ENCODE data around the gene TBL2. TPM values are rescaled to one million over a fixed set of nuclear protein-coding genes. Genes with fewer than 3 reads are reported as not detected.
A peak's percentile ranks its signal among the peaks of the same experiment; 100 is the strongest.

Gene TBL2
- total and polyA plus RNA-seq, 10 of the 15 experiments (the other 5 are each of a cell fraction or from before 2014, with no cell fraction given): 1.1 to 49.7 (median 26.7) TPM

- Histone ChIP-seq H3K4me1 (ENCODE audit: control insufficient read depth, insufficient read depth, low read length) (peaks cover 17% of the 10 kb centered on the region), H3K4me2 (ENCODE audit: control insufficient read depth, insufficient read depth) (peak overlapping the region; percentile 72), H2AFZ (ENCODE audit: control insufficient read depth, low read depth, low read length) (no peak overlapping the region), H3K27me3 (replicated peaks in 1 of 2; ENCODE audit: control insufficient read depth in 2 of 2, insufficient read depth in 2 of 2, low read length in 1 of 2) (no peaks in the 10 kb centered on the region), H3K9ac (ENCODE audit: control insufficient read depth, insufficient read depth, low read length) (peak overlapping the region; percentile 91; the same call in 1 of the 2 replicates), H3K36me3 (ENCODE audit: control insufficient read depth in 2 of 2, insufficient read depth in 2 of 2, low read length in 1 of 2) (peaks cover 0 to 6% of the 10 kb centered on the region in 2 experiments; a peak in 1 of 4 replicates), H3K27ac (ENCODE audit: control insufficient read depth, insufficient read depth) (no peak overlapping the region), H3K79me2 (ENCODE audit: control insufficient read depth, insufficient read depth, low read length) (peaks cover 37% of the 10 kb centered on the region), H3K4me3 (peak overlapping the region; percentile 98), H4K20me1 (ENCODE audit: control insufficient read depth, insufficient read depth) (no peaks in the 10 kb centered on the region), H3K9me3 (replicated peaks; ENCODE audit: control insufficient read depth, insufficient read depth, low read length) (no peaks in the 10 kb centered on the region)
- ChIA-PET POLR2A (interaction anchor here (0.6 to 3.7 kb wide), 3 partner anchors 20 to 34 kb away, joined by 3 to 41 read pairs (median 4); partner anchors contain the start of gene BAZ1B), CTCF (interaction anchor here (0.7 to 1.8 kb wide), 3 partner anchors 11 to 34 kb away, joined by 3 to 8 read pairs (median 4); partner anchors contain the start of gene BAZ1B), RAD21 (ENCODE audit: unreplicated experiment) (interaction anchor here (1.1 to 1.5 kb wide), 3 partner anchors 8 to 33 kb away, joined by 3 to 6 read pairs (median 3); partner anchors contain the start of gene TBL2), SMC1A (ENCODE audit: uncharacterized antibody, unreplicated experiment) (interaction anchor here (0.8 to 1.4 kb wide), 2 partner anchors 30 kb away, joined by 3 to 5 read pairs; no protein-coding TSS in a partner anchor)
- FAIRE-seq (no peak), ATAC-seq (no peak), DNase-seq (ENCODE audit: low read depth, low spot score) (no peak)
- intact Hi-C loops (cut with micrococcal nuclease; ENCODE audit: unreplicated experiment): no loop called here
- in situ Hi-C loops (cut with MboI): no loop called here
- no peak for TF ChIP-seq BACH1 (IDR thresholded peaks at IDR 0.05; ENCODE audit: borderline replicate concordance)
- no peak for TF ChIP-seq MTA3 (IDR thresholded peaks at IDR 0.05; ENCODE audit: borderline replicate concordance, low read length)
- TF ChIP-seq RB1 (IDR thresholded peaks at IDR 0.05; ENCODE audit: borderline replicate concordance): no peak
- no peak for TF ChIP-seq E2F8 (IDR thresholded peaks at IDR 0.05; ENCODE audit: low read depth, partially characterized antibody)
- no peak for TF ChIP-seq TCF7 (IDR thresholded peaks at IDR 0.05; ENCODE audit: borderline replicate concordance)
- TF ChIP-seq LARP7 (IDR thresholded peaks at IDR 0.05): no peak
- no peak for TF ChIP-seq JUND (IDR thresholded peaks at IDR 0.05; ENCODE audit: low read depth, low read length)
- no peak for TF ChIP-seq NFXL1 (IDR thresholded peaks at IDR 0.05; ENCODE audit: borderline replicate concordance)
- TF ChIP-seq RBBP5 (conservative IDR thresholded peaks at IDR 0.05): no peak
- no peak for TF ChIP-seq SPI1 (IDR thresholded peaks at IDR 0.05; ENCODE audit: borderline replicate concordance, insufficient read depth, low read depth, low read length)
- no peak for TF ChIP-seq BRCA1 (IDR thresholded peaks at IDR 0.05; ENCODE audit: low read depth, low read length)
- no peak for TF ChIP-seq RAD21 (IDR thresholded peaks at IDR 0.05; ENCODE audit: insufficient read depth, low read depth, low read length)
- TF ChIP-seq MYC (IDR thresholded peaks at IDR 0.05; ENCODE audit: insufficient read depth, insufficient read length, insufficient replicate concordance, low read length, severe bottlenecking): no peak
- no peak for TF ChIP-seq ZBTB33 (IDR thresholded peaks at IDR 0.05)
- no peak for TF ChIP-seq NFYB (IDR thresholded peaks at IDR 0.05; ENCODE audit: insufficient read depth, low read depth, low read length)
- TF ChIP-seq ASH2L (IDR thresholded peaks at IDR 0.05; ENCODE audit: borderline replicate concordance, low read depth): no peak
- TF ChIP-seq IRF3 (IDR thresholded peaks at IDR 0.05): no peak
- no peak for TF ChIP-seq EZH2 (IDR thresholded peaks at IDR 0.05; ENCODE audit: borderline replicate concordance, control insufficient read depth, low read depth, low read length)
- 72% methylated on average over 6 of the region's 6 CpGs for WGBS (ENCODE audit: insufficient coverage, insufficient replicate concordance, low lambda C conversion rate, missing lambda C conversion rate)
- no TSS peak for BruUV-seq (replicated peaks)
Measured at GRCh38 chr7:73555411-73555982, 22.9 kb downstream of the TBL2 start.

Data from GM12878 (cell line).